Placental pericyte (primary cell): ENCODE measurements around the gene NCBP2L. TPM values are rescaled to one million over a fixed set of nuclear protein-coding genes. Genes with fewer than 3 reads are reported as not detected.

Source experiments
- total RNA-seq: library from RNA; depleted of rRNA; stranded (reverse); fragments of >200 nt; gene quantifications from 2 replicates; pipeline ENCODE4 v1.2.3, GENCODE V29; 2012

The NCBP2L gene
- total RNA-seq: not detected in 2 replicates

DNA sequence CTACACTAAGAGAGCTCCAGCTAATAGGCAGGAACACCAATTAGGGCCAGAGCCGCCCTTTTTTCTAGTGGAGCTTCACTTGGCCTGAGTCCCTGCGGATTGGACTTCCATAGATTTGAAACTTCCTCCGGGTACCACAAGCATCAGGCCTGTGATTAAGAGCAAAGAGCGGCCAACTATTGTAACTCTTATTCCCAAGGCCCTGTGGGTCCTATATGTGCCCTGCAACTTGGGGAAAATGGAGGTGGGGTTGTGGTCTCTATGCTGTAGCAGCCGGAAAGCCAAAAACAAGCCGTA, at the start of gene NCBP2L:
Gene NCBP2L (plus strand): TSS at position 198 of the 297 bp plus-strand sequence. CDS start 16,488 bp downstream, outside the sequence.

DNA sequence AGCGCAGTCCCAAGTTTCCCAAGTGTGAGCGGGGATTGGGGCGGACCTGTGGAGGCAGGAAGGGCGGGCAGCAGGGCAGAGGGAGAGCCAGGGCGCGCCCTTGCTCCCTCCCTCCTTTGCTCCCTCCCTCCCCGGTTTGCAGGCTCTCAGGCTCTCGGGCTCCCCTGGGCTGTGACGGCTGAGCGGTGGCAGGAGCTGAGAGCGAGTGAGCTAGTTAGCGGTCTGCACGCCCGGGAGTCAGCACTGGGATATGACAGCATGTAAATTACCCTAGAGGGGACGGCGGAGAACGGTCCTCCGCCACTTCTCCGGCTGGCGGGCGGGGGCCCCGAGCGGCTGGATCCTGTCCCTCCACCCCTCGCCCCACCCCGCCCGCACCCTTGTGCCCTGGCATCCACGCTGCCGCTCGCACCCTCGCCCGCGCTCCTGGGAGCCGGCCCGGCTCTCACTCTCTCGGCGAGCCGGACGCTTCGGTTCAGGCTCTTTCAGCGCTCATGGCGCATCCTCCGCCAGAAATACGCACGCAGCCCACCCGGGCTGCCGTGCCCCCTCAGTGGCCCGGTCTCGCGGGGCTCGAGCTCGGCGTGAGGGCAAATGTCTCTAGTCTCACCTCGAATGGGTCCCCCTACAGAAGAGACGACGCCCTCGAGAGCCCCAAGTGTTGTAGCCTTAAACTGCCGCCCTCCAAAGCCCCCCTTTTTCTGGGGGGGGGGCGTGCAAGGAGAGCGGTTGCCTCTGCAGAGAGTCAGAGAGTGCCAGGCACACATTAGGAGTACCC, 1.6 kb upstream of the NCBP2L start, which contains the start of gene TSC22D3:
Gene TSC22D3 (minus strand): TSS at position 54 of the 778 bp plus-strand sequence. CDS start 368 bp downstream, outside the sequence.

DNA sequence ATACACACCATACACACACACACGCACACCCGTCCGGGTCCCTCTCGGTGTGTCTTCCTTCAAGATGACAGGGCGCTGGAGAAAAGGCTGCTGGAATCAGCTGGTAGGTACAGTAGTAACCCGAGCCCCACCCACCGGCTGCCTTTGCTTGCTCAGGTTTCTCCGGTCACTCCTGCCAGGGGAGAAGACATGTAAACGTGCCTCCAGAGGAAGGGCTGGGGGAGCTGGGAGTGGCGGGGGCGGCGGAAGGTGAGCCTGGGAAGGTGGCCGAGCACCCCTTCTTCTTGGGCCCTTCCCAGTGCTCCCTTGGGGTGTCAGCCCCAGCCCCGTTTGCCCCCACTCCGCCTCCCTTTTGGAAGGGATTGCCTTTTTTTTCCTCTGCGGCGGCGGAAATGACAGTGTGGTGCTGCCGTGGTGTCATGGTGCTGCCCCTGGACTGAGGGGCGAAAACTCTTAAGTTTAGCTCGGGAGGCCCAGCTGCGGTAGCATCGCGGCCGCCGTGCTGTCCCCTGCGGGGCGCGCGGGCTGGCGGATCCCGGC, 48.2 kb downstream of the NCBP2L start, which contains the start of gene MID2:
Gene MID2 (plus strand): TSS at position 169 of the 540 bp plus-strand sequence. CDS start 561 bp downstream, outside the sequence.

Other genes with a start within 250 kb of the NCBP2L start
- gene PRPS1, start 149.2 kb upstream of the NCBP2L start, total RNA-seq: 29.3 and 39.5 TPM in 2 replicates
- 14.5 and 36.5 TPM in 2 replicates for gene TSC22D3, start 1.9 kb upstream of the NCBP2L start, total RNA-seq
- 19.6 and 19.7 TPM in 2 replicates for gene MID2, start 48.1 kb downstream of the NCBP2L start, total RNA-seq
- gene TEX13B, start 204.6 kb downstream of the NCBP2L start, total RNA-seq: not detected in 2 replicates